Vagina (tissue), 2 donors: ENCODE results near the gene CABP1.

Source experiments
- CTCF ChIP-seq, 3 experiments: fragments of 450-650 bp in 2 of 3; fragments of 200-600 bp in 1 of 3; sonication (generic) in 1 of 3; IDR thresholded peaks; one replicate each; pipeline ENCODE4 v1.5.1; 2017 to 2019; ENCODE audit warnings: antibody characterized with exemption in 3 of 3, mild to moderate bottlenecking in 2 of 3, moderate library complexity in 2 of 3
- POLR2A ChIP-seq, 2 donors: fragments of 450-650 bp; IDR thresholded peaks; one replicate each; pipeline ENCODE4 v1.6.1; 2017; ENCODE audit warnings: antibody characterized with exemption in 2 of 2, mild to moderate bottlenecking in 2 of 2, moderate library complexity in 2 of 2
- POLR2AphosphoS5 ChIP-seq, 2 donors: sonication (generic); formaldehyde crosslinking; IDR thresholded peaks; one replicate each; pipeline ENCODE4 v1.9.0; 2017; ENCODE audit warnings: antibody characterized with exemption in 2 of 2, mild to moderate bottlenecking in 2 of 2, low read depth in 1 of 2; ENCODE audit not compliant: insufficient read depth in 1 of 2

- no peak for TF ChIP-seq POLR2A (IDR thresholded peaks at IDR 0.05)
- TF ChIP-seq CTCF (IDR thresholded peaks at IDR 0.05): no peak
- TF ChIP-seq POLR2AphosphoS5 (IDR thresholded peaks at IDR 0.05; ENCODE audit: insufficient read depth in 1 of 2, low read depth in 1 of 2): no peak
Observed at GRCh38 chr12:120674097-120674636, 33.7 kb downstream of the CABP1 start.
